Measurements from ENCODE around the gene TRIM37.

Gene TRIM37

DNA sequence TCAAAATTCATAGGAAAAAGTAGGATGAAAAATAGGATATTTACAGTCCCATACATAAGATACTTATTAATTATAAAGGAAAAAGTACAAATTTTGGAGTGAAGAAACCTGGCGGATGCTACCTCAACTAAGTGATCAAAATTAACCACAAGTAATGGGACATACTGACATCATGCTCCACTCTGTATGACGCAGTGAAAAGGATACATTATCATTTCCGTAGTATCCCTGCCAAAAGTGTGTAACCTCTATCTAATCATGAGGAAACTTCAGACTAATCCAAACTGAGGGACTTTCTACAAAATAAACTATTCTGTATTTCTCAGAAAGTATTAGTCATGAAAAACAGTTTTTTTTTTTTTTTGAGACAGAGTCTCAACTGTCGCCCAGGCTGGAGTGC, 60.5 kb downstream of the TRIM37 start:
- no peak for DNase-seq

DNA sequence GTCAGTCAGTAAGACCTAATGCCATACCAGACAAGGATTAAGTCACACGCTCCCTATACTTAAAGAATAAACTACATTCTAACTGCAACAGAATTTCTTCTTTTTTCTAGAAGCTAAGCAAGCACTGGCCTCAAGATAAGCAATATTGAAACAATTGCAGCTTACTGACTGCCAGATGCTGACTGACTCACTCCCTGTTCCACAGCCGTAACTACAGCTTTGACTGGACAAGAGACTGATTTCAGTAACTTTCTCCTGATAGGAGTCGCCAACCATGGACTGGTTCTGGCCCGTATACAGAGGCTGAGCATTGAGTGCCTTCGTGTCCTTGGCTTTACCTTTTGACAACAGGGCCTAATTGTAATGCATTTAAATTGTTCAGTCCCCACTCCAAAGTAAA, 67.9 kb downstream of the TRIM37 start:
- DNase-seq = no peak

DNA sequence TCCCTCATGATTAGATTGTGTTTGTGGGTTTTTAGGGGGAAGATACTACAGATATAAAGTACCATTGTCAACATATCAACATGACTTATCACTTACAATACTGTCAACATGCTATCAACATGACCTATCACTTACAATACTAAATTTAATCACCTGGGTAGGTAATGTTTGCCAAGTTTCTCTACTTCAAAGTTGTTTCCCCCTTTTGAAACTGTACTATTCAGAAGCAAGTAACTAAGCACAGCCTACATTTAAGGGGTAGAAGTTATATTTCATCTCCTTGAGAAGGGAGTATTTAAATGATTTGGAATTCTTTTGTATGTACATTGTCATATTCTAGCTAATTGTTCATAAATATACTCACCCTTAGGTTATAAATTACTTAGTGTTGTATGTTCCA, 68.7 kb downstream of the TRIM37 start:
- no peak for DNase-seq

DNA sequence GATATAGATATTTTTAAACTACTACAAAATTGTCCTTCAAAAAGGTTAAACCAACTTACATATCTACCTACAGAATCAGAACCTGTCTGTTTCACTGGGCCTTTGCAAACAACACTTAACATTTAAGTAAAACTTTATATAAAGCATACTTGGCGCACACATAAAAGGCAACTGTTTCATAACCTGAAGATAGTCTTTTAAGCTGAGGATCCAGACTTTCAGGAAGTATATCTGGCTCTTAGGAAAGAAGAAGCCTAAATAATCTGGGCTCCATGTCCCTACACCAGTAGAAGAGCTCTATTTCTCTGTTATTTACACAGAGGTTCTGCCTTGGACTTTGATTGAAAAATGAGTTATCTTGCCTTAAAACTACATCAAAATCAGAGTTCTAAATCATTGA, 75.9 kb downstream of the TRIM37 start:
- no peak for DNase-seq

DNA sequence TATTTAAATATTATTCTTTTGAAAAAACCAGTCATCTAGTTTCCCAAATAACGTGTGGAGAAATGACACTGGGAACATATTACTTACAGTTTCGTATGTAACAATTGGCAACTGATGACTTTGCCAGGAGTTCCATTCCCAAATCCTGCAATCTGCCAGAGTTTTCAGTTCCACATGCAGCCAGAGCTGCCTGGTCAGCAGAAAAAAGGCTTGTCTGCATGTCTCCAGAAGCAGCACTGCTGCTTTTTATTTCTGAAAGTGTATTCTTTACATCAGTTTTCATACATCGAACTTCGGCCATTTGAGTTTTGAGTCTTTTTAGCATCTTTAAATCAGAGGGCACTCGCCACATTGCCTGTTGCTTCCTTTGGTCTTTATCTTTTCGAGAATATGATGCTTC, 78.4 kb downstream of the TRIM37 start:
- DNase-seq = no peak

DNA sequence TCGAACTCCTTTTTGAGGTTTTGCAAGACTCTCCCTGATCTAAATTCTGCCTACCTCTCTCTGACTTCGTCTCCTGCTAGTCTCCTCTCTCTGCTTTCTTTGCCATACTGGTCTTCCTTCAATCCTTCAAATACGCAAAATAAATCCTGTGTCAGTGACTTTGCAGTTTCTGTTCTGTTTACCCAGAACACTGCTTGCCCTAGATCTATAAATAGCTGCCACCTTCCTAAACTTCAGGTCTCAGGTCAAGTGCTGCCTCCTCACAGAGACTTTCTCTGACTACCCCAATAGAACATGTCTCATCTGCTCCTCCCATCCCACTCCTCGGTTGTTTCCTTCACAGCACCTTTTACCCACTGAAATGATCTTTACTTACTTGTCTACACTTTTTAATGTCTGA, 78.9 kb downstream of the TRIM37 start:
- DNase-seq = no peak

DNA sequence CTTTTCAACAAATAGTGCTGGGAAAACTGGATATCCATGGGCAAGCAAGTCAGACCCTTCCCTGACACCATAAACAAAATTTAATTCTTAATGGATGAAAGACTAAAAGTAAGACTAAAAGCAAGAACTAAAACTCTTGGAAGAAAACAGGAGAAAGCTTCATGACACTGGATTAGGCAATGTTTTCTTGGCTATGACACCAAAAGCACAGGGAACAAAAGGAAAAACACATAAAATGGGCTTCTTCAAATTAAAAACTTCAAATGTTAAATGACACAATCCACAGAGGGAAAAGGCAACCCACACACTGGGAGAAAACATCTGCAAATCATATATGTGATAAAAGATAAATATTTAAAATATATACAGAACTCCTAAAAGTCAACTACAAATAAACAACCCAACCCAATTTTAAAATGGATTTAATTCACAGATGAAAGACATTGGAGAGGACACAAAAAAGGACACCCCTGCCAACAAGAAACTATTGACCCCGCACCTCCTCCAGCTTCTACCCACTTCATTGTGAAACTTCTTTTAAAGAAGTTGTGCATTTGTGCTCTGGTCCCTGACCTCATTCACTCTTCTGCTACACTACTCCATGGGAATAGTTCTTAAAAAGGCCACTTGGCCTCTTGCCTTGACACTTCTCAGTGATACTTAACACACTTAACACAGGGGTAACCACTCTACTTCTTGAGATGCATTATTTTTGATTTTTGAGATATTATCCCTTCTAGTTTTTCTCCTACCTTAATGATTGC, 80.3 kb downstream of the TRIM37 start:
- no peak for DNase-seq

DNA sequence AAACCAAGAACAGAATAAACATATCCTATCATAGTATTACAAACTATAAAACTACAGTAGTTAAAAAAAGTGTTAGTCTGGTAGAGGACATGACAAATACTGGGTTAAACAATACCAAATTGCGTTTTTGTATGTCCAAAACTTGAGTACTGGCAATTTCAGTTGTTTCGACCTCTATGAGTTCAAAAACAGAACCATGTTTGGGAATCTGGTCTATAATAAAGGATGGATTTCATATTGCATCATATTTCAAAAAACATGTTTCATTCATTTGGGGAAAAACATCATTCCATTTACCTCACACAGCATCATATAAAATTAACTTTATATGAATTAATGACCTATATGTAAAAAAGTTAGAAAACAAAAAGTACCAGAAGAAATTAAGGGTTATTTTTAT, 81.8 kb downstream of the TRIM37 start:
- DNase-seq = no peak

DNA sequence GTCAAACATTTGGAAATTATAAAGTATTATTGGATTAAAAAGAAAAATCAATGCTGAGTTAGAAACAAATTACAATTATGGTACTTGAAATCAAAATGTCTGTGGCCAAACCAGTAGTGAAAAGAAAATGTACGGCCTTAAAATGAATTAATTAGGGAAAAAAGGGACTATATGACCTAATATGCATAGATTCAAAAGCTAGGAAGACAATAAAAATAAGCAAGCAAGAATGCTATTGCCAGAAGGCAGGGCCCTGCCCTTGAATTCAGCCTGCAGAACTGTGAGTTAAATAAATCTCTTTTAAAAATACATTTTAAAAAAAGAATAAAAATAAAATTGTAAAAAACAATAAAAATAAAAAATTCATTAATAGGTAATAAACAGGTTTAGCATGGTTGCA, 88.7 kb downstream of the TRIM37 start:
- no peak for DNase-seq

DNA sequence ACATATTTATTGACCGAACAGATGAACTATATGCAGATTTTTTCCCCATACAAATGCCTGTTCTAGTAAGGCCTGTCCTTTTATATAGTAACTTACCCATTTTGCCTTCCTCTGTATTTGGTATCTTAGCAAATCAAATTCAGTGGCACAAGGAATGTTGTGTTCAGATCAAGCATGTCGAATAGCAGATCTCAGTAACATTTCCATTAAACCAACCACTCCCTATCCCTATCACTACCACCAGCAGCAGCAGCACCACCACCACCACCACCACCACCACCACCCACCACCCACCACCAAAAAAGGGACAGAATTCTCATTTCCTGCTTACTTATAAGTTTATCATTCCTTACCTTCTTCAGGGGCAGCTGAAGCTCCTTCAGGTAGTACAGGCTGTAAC, 94.7 kb downstream of the TRIM37 start:
- DNase-seq = no peak

DNA sequence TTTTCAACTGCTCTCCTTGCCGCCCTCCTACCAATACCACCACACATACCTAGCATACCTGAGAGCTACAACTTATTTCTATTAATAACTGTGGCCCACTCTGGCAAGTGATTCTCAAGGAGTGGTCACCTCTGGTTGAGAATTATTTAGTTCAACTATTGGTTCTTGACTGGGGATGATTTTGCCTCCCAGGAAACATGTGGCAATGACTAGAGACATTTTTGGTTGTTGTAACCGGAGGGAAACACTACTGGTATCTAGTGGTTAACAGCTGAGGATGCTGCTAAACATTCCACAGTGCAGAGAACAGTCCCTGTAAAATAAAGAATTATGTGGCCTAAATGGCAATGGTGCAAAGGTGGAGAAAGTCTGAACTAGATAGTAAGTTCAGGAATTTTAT, 96.7 kb downstream of the TRIM37 start:
- no peak for DNase-seq

DNA sequence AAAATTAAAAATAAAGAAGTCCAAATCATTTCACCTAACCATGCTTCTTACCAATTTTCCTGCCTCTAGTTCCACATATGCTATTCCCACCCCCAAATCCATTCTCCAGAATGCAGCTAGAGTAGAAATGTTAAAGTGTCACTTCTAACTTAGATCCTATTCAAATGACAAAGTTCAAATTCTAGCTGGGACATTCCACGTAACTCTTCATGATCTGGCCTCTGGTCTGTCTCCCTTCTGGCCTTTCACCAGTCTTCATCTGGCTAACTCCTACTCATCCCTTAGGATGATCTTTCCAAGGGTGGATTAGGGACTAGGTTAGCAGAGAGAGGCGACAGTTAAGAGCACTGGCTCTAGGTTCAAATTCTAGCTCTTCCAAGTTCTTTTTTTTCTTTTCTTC, 97.9 kb downstream of the TRIM37 start:
- DNase-seq = no peak

DNA sequence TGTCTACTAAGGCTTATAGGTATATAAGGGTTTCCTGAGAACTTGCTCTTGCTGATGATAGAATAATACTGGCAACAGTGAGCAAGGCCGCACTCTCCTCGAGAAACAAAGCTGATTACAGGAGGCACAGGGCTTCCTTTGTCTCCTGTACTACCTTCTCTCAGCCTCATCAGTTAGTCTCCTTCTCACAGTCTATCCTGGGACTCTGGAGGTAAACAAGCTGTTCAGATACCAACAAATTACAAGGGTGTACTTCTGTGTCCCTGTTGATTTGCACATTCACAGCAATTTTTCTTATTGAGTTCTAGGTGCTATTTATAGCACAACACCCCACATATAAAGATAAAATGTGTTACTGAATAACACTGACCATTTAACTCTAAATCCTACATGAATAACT, 98.7 kb downstream of the TRIM37 start:
- DNase-seq = no peak

DNA sequence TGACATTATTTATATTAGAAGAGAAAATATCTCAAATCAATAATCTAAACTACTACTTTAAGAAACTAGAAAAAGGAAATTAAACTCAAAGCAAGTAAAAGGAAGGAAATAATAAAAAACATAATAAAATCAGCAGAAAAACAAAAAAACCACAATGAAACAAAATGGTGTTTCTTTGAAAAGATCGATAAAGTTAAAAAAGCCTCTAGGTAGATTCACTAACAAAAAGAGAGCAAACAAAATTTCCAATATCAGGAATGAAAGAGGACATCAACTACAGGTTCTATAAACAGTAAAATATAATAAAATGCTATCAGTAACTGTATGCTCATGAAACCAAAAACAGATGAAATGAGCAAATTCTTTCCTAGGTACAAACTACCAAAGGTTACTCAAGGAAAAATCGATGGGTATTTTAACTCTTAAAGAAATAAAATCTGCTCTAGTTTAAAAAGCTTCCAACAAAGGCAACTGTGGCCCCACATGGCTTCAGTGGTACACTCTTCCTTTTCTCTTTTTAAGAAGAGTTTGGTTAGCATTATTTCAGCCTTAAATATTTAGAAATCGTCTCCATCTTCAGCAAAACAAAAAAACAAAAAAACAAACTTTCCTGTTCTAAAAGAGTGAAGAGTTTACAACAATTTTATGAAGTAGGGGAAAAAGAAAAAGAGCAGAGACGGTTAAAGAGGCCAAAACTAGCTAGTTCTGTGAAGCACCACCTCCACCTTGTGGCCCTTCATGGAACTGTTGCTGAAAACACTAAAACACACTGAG, 102.2 kb downstream of the TRIM37 start:
- peak; percentile 29 for DNase-seq

DNA sequence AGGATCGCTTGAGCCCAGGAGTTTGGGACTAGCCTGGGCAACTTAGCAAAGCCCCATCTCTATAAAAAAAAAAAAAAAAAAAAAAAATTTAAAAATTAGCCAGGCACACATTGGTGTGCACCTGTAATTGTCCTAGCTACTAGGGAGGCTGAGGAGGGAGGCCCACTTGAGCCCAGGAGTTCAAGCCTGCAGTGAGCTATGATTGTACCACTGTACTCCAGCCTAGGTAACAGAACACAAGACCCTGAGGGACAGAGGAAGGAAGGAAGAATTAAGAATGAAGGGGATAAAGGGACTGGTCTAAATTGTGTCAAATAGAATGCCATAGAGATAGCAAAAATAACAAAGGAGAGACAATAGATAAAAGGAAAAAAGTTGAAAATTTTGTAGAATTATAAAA, 102.8 kb downstream of the TRIM37 start:
- no peak for DNase-seq

DNA sequence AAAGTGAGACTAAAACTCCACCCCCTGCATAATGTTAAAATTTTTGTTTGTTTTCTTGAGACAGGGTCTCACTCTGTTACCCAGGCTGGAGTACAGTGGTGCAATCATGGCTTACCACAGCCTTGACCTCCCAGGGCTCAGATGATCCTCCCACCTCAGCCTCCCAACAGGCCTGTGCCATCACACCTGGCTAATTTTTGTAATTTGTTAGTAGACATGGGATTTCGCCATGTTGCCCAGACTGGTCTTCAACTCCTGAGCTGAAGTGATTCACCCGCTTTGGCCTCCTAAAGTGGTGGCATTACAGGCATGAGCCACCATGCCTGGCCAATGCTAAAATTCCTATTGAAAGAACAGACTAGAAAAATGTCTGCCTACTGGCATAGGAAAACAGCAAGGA, 103.8 kb downstream of the TRIM37 start:
- DNase-seq = no peak

DNA sequence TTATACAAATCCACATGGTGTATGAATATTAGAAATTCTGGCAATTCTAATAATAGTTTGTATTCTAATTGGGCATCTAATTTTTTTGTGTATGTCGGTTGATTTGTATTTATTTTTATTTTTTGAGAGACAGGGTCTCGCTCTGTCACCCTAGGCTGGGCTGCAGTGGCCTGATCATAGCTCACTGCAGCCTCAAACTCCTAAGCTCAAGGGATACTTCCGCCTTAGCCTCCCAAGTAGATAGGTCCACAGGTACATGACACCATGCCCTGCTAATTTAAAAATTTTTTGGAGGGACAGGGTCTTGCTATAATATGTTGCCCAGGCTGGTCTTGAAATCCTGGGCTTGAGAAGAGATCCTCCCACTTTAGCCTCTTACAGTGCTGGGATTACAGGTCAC, 104.6 kb downstream of the TRIM37 start:
- no peak for DNase-seq

DNA sequence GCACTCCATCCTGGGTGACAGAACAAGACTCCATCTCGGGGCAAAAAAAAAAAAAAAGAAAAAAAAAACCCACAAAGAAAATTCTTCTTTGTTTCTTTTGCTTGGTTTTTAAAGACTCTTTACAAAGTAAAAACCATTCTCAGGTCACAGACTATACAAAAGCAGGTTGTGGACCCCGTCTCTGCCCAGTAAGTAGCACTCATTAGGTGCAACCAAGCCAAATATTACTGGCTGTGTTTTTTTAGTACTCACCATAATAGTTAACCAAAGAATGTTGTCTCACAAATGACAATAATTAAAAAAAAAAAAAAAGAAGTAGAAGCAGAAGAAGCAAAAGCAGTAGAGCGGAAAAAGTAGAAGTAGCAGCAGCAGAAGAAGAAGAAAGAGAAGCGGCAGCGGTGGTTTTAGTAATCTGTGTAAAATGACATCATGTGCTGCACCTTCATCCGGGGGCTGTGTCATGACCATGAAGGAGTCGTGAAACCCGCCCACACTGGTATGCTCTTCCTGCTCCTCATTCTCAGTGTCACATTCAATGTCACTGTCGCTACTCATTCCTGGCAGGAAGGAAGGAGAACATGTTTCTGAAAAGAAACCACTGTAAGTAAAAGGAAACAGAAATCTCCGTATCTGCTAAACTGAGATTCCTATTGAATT, 105.4 kb downstream of the TRIM37 start:
- peak; percentile 34 for DNase-seq

DNA sequence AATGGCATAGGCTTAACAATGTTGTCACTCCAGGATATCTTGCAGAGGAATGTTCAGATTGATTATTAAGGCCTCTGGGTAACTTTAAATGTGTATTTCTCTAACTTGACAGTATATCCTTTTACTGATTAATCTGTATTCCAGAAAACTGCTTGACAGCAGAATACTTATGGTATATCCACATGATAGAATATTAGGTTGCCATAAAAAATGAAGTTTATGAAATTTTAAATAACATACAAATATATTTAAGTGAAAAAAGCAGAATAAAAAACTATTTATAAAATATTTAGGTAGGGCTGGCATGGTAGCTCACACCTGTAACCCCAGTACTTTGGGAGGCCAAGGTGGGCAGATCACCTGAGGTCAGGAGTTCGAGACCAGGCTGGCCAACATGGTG, 106.7 kb downstream of the TRIM37 start:
- DNase-seq = no peak

DNA sequence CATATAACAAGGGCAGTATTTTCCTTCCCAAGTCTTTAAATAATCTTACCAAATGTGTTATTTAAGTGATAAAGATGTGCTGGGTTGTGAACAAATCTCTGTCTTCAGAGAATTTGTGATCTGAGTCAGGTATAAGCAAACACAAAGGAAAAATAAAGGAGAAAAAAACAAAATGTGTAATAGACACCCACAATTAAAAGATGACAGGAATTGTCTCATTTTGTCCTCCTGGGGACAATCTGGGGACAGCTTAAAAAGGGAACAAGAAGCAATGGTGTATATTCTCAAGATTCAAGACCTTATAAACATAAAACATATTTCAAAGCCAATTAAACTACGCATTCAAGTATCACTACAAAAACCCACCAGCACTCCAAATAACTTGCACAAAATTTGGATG, 107.2 kb downstream of the TRIM37 start:
- no peak for DNase-seq

DNA sequence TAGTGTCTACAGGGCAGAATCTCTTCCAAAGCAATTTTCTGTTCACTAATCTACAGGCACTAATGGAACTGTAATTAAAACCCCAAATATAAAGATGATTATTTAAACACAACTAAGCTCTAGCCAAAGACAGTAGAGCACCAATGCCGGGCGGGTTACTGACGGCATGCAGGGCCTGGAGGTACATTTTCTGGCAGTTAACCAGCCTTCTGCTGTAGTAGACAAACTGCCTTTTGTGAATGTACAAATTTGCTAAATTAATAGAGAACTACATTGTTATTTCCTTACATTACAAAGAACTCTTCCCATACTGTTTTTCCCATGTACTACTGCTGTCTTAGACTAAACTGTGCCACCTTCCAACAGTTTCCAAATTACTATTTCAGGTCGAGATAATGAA, 107.8 kb downstream of the TRIM37 start:
- no peak for DNase-seq

DNA sequence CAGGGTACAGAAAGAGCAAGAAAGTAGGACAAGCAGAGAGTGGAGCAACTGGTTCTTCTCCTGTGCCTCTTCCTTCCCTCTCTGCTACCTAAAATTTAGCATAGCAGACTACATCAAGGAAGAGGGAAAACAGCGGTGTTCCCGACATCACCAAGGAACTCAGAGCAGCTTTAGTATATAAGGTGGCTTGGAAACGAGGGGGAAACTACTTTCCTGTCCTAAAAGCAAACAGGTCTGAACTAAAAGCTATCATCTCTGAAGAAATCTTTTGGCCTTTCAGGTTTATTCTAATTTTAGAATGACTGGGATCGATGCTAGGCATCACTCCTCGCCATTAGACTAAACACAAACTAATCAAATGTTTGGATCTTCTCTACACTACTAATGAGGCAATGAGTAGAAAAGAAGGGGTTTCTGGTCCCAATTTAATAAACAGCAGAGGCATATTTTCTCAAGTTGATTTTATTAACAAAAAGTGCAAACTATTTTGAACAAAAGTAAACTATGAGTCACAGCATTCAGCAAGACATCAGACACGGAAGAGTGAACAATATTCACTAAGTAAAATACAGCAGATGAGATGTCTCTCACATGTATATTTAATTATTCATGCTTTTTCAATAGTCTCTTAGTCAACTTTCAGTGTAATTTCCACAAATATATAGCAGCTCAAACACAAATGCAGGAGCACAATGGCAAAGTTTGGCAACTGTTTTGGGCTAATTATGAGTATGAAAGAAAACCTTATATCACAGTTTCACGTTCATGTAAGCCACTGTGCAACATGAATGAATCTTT, 108.7 kb downstream of the TRIM37 start:
- DNase-seq = no peak

DNA sequence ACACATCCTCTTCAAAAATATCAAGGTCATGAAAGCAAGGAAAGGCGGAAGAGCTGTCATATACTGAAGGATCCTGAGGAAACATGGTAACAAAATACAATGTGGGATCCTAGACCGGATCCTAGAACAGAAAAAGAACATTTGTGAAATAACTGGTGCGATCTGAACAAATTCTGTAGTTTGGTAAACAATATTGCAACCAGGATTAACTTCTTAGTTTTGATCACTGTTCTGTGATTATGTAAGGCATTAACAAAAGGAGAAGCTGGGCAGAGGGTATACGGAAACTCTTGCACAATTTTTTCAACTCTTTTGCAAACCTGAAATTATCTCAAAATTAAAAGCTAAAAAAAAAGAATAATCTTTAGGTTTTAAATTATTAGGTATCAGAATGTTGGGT, 109.7 kb downstream of the TRIM37 start:
- DNase-seq = no peak
